Measurements from ENCODE around the gene HNRNPM.
"Not testable (repeated sequence)": the region's sequence is repeated elsewhere in the genome, so short reads cannot be mapped to it uniquely, and the experiment has no call there.

The HNRNPM gene

DNA sequence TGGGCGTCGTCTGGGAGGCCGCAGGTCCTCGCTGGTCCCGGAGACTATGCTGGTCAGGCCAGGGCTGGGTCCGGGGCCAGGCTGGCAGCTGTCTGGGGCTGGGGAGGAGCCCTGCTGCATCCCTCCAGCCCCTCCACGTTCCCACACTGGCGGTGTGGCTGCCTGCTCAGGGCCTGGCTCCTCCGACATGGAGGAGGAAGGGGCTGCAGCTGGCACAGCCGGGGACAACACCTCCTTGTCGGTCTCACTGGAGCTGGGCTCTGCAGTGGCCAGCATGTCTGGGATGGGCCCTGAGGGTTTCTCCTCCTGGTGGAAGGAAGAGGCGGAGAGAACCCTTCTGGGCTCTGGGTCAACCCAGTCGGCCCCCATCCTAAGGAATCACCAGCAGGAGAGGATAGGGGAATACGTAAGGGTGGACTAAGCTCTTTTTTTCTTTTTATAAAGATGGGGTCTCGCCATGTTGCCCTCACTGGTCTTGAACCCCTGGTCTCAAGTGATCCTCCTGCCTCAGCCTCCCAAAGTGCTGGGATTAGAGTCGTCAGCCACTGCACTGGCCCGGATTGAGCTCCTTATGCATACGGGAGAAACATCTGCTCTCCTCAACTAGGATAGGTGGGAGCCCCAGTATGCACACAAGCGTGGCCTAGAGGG, 68.4 kb downstream of the HNRNPM start:
- DNase-seq (ENCODE audit: low read depth in 2 of 2), result no peak

DNA sequence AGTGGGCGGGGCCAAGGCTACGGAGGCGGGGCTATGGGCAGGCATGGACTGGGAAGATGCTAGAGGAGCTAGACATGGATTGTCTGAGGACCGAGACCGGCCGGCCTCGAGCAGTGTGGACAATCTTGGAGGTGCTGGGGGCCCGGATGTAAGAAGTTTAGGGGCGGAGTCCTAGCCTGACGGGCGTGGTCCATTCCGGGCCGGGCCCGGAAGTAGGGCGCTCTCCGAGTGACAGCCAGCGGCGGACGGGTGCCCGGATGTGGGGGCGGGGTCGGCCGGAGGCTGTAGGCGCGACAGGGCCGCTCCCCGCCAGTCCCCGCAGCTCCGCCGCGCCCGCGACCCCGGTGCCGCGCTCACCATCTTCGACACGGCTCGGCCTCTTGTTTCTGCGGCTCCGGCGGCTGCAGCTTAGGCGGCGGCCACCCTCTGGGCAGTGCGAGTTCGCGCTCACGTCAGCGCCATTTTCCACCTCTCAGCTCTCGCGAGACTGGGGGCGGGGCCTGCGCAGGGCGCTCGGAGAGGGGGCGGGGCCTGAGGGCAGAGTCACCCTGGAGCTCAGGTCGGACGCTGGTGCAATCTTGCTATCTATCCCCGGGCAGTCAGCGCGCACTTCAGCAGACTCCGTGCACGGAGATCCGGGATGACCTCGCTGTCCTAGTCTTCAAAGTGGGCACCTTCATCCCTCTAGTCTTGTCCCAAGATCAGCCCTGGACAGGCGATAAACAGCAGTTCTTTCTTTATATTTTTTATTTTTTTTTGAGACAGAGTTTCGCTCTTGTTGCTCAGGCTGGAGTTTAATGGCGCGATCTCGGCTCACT, 69.1 kb downstream of the HNRNPM start, which contains the start of gene ZNF414:
Gene ZNF414 (minus strand): TSS at position 481 of the 818 bp plus-strand sequence. CDS start 121 bp downstream, at position 360.
- peak; percentile 93 to 96 for DNase-seq (ENCODE audit: low read depth in 2 of 2)

- not testable (repeated sequence) for DNase-seq (ENCODE audit: low read depth in 2 of 2)
Measured at GRCh38 chr19:8514505-8515009, 69.8 kb downstream of the HNRNPM start.

DNA sequence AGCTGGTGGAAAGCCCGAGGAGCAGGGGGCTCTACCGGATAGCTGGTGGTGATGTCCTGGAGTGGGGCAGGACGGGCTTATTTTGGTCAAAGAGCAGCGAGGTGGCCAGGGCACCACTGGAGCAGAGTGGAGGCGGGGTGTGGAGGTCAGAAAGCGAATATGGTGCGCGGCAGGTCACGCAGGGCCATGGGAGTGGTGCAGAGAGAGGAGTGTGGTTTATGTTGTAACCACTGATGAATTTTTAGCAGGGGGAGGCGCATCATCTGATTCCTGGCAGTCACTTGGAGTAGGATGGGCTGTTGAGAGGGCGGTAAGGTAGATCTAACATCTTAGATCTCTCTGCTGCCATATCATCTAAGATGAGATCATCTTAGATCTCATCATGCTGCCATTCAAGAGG, 70.5 kb downstream of the HNRNPM start:
- peak; percentile 10 to 42 for DNase-seq (ENCODE audit: low read depth in 2 of 2)

GRCh38 chr19:8517551-8518442, 73.0 kb downstream of the HNRNPM start:
- no peak for DNase-seq (ENCODE audit: low read depth in 2 of 2)

DNA sequence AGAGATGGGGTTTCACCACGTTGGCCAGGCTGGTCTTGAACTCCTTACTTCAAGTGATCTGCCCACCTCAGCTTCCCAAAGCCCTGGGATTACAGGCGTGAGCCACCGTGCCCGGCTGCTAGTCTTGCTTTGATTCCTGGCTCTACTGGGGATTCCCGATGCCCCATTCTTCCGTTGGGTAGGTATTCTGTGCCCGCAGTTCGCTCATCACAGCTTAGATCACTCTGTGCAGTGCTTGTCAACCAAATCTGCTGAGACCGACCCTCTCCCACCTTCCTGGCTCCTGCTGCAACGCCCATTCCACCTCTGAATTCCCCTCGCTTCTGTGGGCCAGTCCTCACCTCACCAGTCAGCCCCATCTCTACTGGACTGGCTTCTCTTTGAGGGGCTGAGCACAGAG, 73.8 kb downstream of the HNRNPM start:
- DNase-seq (ENCODE audit: low read depth in 2 of 2), result no peak

- DNase-seq (ENCODE audit: low read depth in 2 of 2), result no peak
Measured at GRCh38 chr19:8519388-8519787, 74.6 kb downstream of the HNRNPM start.

GRCh38 chr19:8525401-8525684, 80.6 kb downstream of the HNRNPM start:
- DNase-seq (ENCODE audit: low read depth in 2 of 2), result no peak

GRCh38 chr19:8526345-8527091, 81.7 kb downstream of the HNRNPM start:
- no peak for DNase-seq (ENCODE audit: low read depth in 2 of 2)

DNA sequence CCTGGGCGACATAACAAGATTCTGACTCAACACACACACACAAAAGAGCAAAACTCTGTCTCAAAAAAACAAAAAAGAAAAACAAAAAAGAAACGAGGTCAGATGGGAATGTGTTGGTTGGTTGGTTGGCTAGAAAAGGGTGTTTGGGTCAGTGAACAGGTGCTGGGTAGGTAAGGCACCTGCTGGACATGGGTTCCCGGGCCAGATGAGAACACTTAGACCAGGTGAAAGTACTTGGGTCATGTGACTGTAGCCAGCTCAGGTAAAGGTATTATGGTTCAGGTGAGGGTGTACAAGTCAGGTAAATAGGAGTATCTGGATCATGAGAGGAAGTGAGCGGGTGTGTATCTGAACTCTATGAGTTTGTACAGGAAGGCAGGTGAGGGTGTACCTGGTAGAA, 83.7 kb downstream of the HNRNPM start:
- DNase-seq (ENCODE audit: low read depth in 2 of 2), result no peak

DNA sequence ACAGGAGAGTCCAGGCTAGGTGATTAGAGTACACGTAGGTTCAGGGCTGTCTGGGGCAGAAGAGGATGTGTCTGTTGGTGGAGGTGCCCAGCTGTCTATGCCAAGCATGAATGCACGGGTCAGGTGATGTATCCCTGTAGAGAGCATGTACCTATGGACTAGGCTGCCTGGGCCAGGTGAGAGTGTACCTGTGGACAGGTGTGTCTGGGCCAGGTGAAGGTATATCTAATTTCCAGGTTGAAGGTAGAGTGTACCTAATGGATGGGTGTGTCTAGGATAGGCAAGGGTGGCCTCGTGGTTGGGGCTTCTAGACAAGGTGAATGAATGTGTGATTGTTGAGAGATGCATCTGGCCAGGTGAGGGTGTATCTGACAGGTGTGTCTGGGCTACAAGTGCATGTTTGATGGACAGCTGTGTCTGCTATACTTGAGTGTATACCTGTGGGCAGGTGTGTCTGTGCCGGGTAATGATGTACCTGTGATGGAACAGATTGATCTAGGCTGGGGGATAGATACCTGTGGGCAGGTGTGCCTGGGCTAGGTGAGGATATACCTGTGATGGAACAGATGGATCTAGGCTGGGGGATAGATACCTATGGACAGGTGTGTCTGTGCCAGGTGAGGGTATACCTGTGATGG, 84.7 kb downstream of the HNRNPM start:
- no peak for DNase-seq (ENCODE audit: low read depth in 2 of 2)

DNA sequence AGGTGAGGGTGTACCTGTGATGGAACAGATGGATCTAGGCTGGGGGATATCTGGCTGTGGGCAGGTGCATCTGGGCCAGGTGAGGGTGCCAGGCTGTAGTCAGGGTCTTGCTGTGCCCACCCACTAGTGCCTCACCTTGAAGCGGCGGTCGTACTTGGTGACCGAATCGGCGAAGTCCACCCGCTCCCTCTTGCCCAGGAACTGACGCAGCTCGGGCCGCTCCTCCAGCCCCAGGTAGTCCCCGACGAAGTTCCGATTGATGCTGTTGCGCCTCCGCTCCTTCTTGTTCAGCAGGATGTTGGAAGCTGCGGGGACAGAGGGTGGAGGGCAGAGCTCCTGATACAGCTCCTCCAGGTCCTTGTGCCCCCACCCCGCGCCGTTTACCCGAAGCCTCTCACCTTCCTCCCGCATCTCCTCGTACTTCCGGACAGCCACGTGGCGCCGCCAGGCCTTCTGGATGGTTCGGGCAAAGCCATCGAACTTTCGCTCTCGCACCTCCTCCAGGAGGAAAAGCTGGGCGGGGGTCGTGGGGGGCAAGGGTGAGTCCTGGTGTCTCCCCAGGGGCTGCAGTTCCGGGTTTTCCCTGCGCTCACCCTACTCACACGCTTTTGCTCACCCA, 85.4 kb downstream of the HNRNPM start:
- no peak for DNase-seq (ENCODE audit: low read depth in 2 of 2)

DNA sequence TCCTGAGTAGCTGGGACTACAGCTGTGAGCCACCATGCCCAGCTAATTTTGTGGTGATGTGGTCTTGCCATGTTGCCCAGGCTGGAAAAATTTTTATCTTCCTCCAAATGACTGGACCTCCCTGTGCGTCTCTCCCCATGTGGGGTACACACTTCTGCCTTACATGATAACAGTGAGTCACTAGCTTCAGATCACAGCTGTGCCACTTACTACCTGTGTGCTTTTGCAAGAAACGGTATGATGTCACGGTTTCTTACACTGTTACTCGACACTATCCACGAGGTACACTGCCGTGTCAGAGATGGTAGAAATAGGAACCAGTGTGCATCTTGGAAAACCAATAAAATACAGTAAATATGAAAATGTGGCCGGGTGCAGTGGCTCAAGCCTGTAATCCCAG, 86.7 kb downstream of the HNRNPM start:
- no peak for DNase-seq (ENCODE audit: low read depth in 2 of 2)

DNA sequence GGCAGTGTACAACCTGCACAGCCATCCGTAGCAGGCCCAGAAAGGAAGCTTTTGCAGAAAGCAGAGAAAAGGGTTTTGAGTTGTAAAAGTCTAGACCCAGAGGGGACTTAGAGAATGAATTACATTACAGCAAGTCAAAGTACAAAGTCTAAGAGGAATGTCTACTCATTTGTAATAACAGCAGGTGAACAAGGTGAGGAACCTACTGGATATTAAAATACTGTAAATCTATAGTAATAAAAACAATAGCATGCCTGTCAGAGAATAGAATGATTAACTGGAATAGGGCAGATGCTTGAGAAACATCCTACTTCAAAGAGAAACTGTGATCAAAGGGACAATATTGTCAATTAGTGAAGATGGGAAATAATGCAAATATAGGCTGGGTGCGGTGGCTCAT, 87.5 kb downstream of the HNRNPM start:
- DNase-seq (ENCODE audit: low read depth in 2 of 2), result no peak

DNA sequence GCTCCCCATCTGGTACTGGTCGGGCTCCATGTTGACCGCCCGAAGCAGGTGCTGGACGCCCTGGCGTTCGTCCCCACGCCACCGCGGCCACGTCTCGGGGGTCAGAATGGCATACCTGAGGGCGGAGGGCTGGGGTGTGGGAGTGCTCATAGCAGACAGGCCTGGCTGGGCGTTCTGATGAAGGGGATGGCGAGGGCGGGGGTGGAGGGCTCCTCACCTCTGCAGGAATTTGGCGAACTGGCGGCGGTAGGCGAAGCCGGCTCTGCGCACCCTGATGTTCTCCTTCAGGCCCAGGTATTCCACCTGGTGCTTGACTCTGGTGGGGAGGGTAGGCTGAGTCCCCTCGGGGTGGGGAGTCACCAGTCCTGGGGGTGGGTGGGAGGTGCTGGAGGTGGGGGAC, 91.5 kb downstream of the HNRNPM start:
- no peak for DNase-seq (ENCODE audit: low read depth in 2 of 2)

DNA sequence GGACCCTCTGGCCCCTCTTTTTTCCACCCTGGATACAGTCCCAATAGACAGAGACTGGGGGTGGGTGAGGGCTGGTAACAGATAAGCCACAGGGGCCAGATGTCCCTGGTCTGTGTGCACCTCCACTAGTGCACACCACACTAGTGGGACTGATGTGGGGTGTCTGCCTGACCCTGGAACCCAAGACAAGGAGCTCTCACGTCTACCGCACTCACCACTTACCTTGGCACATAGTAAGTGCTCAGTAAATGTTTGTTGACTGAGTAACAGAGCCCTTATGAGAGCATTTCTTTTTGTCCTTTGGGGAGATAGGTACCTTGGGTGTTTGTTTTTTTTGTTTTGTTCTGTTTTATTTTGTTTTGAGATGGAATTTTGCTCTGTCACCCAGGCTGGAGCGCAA, 92.3 kb downstream of the HNRNPM start:
- DNase-seq (ENCODE audit: low read depth in 2 of 2), result no peak
